ENCODE results near the gene APLP2. TPM values are rescaled to one million over a fixed set of nuclear protein-coding genes. Genes with fewer than 3 reads are reported as not detected.

The APLP2 gene
- total RNA-seq, 1 donor = 278 TPM

DNA sequence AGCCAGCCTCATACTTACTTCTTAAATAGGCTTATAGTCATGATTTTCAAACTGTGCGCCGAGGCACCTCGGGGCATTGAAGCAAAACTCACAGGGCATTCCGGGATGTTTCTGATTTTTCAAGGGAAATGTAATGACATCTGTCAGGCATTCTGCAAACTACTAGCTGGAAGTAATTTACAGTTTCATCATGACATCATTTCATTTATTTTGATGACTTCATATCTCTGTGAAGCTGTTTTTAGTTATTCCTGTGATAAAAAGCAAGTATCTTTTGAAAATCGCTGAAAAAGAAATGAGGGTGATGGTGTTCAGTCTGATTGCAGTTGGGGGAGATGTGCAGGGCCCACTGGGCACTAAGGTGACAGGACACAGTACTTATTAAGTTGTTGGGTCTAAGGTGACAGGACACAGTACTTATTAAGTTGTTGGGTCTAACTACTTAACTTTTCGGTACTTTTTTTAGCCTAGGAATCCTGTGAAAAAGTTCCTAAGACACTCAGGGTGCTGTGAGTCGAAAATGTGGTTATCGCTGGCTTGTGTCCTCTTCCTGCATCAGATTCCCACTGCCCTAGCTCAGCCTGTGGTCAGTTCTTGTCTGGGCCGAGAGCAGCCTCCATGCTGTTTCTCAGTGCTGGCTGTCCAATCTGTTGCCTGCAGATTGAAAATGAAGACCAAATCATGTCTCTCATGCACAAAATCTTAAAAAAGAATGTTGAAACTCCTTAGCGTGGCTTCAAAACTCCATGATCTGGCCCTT is 42.6 kb downstream of the APLP2 start:
- no peak for DNase-seq (ENCODE audit: low read depth)
- H3K4me3 ChIP-seq (ENCODE audit: low read depth, low read length) = no peak overlapping the region
- TF ChIP-seq, protein P1, sequence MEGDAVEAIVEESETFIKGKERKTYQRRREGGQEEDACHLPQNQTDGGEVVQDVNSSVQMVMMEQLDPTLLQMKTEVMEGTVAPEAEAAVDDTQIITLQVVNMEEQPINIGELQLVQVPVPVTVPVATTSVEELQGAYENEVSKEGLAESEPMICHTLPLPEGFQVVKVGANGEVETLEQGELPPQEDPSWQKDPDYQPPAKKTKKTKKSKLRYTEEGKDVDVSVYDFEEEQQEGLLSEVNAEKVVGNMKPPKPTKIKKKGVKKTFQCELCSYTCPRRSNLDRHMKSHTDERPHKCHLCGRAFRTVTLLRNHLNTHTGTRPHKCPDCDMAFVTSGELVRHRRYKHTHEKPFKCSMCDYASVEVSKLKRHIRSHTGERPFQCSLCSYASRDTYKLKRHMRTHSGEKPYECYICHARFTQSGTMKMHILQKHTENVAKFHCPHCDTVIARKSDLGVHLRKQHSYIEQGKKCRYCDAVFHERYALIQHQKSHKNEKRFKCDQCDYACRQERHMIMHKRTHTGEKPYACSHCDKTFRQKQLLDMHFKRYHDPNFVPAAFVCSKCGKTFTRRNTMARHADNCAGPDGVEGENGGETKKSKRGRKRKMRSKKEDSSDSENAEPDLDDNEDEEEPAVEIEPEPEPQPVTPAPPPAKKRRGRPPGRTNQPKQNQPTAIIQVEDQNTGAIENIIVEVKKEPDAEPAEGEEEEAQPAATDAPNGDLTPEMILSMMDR (IDR thresholded peaks at IDR 0.05; ENCODE audit: insufficient read depth, low read depth, low read length) = no peak

DNA sequence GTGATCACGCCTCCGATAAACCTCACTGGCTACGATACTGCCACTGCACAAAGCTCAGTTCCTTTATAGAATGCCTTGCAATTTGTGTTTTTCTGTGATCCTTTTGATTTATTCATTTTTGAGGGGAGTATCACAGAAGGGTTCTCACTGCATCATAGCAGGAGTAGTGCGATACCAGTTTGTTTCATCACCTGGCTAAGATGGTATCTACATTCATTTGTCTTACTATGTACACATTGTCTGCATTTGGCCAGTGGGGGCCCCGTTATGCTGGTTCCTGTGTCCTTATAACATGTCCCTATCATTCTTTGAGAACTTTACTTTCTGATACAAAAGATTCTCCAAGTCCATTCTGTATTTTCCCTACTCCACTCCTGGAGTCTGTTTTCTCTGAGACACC is 44.6 kb downstream of the APLP2 start:
- H3K4me3 ChIP-seq (ENCODE audit: low read depth, low read length) = no peak overlapping the region
- TF ChIP-seq, protein P1 (IDR thresholded peaks at IDR 0.05; ENCODE audit: insufficient read depth, low read depth, low read length) = no peak
- no peak for DNase-seq (ENCODE audit: low read depth)

DNA sequence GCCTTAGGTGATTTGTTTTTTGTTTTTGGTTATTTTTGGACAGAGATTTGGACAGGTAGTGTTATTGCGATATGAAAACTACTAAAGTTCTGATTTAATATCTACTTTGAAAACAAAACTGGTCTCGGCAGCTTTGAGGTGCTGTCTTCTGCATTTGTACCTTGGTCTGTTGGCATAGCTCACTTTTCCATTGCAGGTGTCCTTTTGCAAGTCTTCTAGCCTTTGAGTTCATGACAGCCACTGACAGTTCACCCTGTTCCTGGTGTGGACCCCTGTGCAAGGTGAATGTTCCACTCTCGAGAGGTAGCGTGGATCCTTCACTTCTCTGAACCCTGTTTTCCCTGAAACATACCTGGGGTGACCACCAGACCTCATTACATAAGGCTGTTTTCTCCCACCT is 45.0 kb downstream of the APLP2 start:
- no peak for DNase-seq (ENCODE audit: low read depth)
- H3K4me3 ChIP-seq (ENCODE audit: low read depth, low read length) = no peak overlapping the region
- TF ChIP-seq, protein P1 (IDR thresholded peaks at IDR 0.05; ENCODE audit: insufficient read depth, low read depth, low read length) = no peak

DNA sequence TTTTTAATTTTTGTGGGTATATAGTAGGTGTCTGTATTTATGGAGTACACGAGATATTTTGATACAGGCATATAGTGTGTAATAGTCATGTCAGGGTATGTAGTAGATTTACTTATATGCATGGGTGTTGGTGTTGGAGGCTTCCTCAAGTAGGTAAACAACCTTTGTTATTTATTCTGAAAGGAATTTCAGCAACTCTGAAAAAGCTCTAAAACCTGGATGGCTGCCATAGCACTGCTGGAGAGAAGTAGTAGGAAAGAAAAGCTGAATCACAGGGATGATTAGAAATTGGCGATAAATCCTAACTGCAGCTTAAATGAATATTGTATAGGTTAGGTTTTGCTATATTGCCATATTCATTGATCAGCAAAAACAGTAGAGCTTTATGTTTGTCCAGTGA is 45.5 kb downstream of the APLP2 start:
- peak; percentile 40 for DNase-seq (ENCODE audit: low read depth)

DNA sequence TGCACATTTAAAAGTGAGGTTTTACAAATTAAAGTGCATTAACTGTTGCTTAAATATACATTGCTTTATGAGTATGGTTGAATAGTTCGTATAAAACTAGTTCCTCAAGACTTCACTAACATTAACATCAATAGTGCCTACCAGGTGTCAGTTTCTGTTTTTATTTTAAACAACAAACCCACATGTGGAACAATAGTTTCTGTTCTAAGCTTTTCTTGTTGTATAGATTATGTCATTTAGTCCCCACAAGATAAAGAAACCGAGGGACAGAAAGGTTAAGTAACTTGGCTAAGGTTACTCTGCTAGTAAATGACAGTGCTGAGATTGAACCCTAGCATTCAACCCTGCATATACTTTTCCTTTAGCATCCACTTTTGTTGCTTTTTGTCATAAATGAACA is 48.5 kb downstream of the APLP2 start:
- H3K4me3 ChIP-seq (ENCODE audit: low read depth, low read length) = no peak overlapping the region
- TF ChIP-seq, protein P1 (IDR thresholded peaks at IDR 0.05; ENCODE audit: insufficient read depth, low read depth, low read length) = no peak
- no peak for DNase-seq (ENCODE audit: low read depth)

More for the DNA sequence above, 45.5 kb downstream of the APLP2 start:
- no peak overlapping the region for H3K4me3 ChIP-seq (ENCODE audit: low read depth, low read length)
- TF ChIP-seq, protein P1 (IDR thresholded peaks at IDR 0.05; ENCODE audit: insufficient read depth, low read depth, low read length) = no peak

DNA sequence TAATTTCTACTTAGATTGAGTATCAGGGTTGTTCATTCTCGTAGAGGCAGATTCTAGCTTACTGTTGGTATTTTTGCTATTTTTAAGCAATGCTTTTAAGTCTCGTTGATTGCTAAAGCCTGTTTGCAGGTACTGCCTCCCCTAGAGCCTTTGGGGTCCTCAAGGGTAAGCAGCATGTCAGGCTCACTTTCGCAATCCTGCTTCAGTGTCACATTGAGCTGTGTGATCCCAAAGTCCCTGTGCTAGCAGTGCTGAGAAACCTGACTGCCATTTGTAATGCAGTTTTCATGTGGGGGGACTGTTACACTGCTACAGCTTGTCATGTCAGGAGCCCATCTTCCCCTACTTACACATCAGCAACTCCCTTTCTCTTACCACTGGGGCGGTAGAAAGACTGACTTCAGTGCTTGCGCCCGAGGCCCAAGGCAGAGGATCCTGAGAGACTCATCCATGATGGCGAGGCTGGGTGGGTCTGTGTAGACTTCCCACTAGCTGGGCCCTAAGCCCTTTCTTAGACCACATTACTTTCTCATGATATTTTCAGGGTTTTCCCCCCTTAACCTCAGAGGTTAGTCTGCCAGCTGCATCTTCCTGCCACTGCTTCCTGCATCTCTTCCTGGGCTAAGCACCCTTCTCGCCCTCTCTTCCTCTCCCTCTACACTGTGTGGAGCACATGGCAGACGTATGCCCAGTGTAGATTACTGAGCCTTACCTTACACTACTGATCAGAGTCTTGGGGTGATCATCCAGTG is 49.1 kb downstream of the APLP2 start:
- TF ChIP-seq, protein P1 (IDR thresholded peaks at IDR 0.05; ENCODE audit: insufficient read depth, low read depth, low read length) = no peak
- no peak for DNase-seq (ENCODE audit: low read depth)
- H3K4me3 ChIP-seq (ENCODE audit: low read depth, low read length) = no peak overlapping the region

All from fibroblast of villous mesenchyme (primary cell).